Inflammatory macrophage treated with lipopolysaccharide for 1 hour (primary cell): ENCODE results near the gene NRM.
A peak's percentile ranks its signal among the peaks of the same experiment; 100 is the strongest.
"Not testable (repeated sequence)": the region's sequence is repeated elsewhere in the genome, so short reads cannot be mapped to it uniquely, and the experiment has no call there.

Experiments
- DNase-seq, 2 donors: peaks; one replicate each; pipeline ENCODE4 v3.0.0-alpha.2; 2020 to 2022

The NRM gene

GRCh38 chr6:30664994-30665767, 25.6 kb downstream of the NRM start:
- DNase-seq, result no peak

GRCh38 chr6:30657922-30658321, 32.9 kb downstream of the NRM start:
- DNase-seq, result not testable (repeated sequence)

GRCh38 chr6:30657454-30657853, 33.3 kb downstream of the NRM start:
- no peak for DNase-seq

GRCh38 chr6:30656513-30656912, 34.3 kb downstream of the NRM start:
- peak; percentile 65 to 69 for DNase-seq

GRCh38 chr6:30655743-30656094, 35.1 kb downstream of the NRM start:
- no peak for DNase-seq

GRCh38 chr6:30654798-30655742, 35.7 kb downstream of the NRM start:
- DNase-seq, result no peak

- DNase-seq, result no peak
Observed at GRCh38 chr6:30651143-30651542, 39.6 kb downstream of the NRM start.

- peak; percentile 62 to 66 for DNase-seq
Observed at GRCh38 chr6:30647242-30648116, 43.3 kb downstream of the NRM start.

GRCh38 chr6:30646450-30647241, 44.1 kb downstream of the NRM start, which contains the start of gene C6orf136:
TSS of gene C6orf136 (plus strand) at chr6:30647133. CDS start at chr6:30647232, 99 bp downstream.
- DNase-seq, result peak; percentile 86 to 92

- DNase-seq, result no peak
Observed at GRCh38 chr6:30645989-30646388, 44.8 kb downstream of the NRM start.

- no peak for DNase-seq
Observed at GRCh38 chr6:30644769-30645168, 46.0 kb downstream of the NRM start.

- DNase-seq, result no peak
Observed at GRCh38 chr6:30643656-30644055, 47.1 kb downstream of the NRM start.

- no peak for DNase-seq
Observed at GRCh38 chr6:30641048-30641447, 49.7 kb downstream of the NRM start.

- DNase-seq, result peak in 1 of 2 donors; percentile 15
Observed at GRCh38 chr6:30640481-30640880, 50.3 kb downstream of the NRM start.
